Measurements from ENCODE around the gene RASSF6.

- TF ChIP-seq CTCF (conservative IDR thresholded peaks at IDR 0.05 in 1 of 2, IDR thresholded peaks at IDR 0.05 in 1 of 2; ENCODE audit: low read depth in 1 of 2, low read length in 2 of 2) (no peak), EZH2 (IDR thresholded peaks at IDR 0.05; ENCODE audit: low read length, missing control alignments) (no peak)
Observed at GRCh38 chr4:73617256-73617655, 3.0 kb downstream of the RASSF6 start.
